LNCAP (cell line): Measurements from ENCODE around the gene TOMM6.

Experiments used
- TF ChIP-seq, protein P1 (sequence below): fragments of 450-650 bp; IDR thresholded peaks from 2 replicates; pipeline ENCODE4 v1.5.1; 2017; ENCODE audit warnings: mild to moderate bottlenecking

The TOMM6 gene

GRCh38 chr6:41813469-41813868, 26.0 kb downstream of the TOMM6 start:
- TF ChIP-seq, protein P1, sequence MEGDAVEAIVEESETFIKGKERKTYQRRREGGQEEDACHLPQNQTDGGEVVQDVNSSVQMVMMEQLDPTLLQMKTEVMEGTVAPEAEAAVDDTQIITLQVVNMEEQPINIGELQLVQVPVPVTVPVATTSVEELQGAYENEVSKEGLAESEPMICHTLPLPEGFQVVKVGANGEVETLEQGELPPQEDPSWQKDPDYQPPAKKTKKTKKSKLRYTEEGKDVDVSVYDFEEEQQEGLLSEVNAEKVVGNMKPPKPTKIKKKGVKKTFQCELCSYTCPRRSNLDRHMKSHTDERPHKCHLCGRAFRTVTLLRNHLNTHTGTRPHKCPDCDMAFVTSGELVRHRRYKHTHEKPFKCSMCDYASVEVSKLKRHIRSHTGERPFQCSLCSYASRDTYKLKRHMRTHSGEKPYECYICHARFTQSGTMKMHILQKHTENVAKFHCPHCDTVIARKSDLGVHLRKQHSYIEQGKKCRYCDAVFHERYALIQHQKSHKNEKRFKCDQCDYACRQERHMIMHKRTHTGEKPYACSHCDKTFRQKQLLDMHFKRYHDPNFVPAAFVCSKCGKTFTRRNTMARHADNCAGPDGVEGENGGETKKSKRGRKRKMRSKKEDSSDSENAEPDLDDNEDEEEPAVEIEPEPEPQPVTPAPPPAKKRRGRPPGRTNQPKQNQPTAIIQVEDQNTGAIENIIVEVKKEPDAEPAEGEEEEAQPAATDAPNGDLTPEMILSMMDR: no peak

GRCh38 chr6:41813956-41814355, 26.5 kb downstream of the TOMM6 start:
- TF ChIP-seq, protein P1: no peak

GRCh38 chr6:41814629-41815028, 27.1 kb downstream of the TOMM6 start:
- TF ChIP-seq, protein P1: no peak

GRCh38 chr6:41815587-41815986, 28.1 kb downstream of the TOMM6 start:
- TF ChIP-seq, protein P1: no peak

GRCh38 chr6:41818271-41819054, 31.0 kb downstream of the TOMM6 start:
- TF ChIP-seq, protein P1: no peak

DNA sequence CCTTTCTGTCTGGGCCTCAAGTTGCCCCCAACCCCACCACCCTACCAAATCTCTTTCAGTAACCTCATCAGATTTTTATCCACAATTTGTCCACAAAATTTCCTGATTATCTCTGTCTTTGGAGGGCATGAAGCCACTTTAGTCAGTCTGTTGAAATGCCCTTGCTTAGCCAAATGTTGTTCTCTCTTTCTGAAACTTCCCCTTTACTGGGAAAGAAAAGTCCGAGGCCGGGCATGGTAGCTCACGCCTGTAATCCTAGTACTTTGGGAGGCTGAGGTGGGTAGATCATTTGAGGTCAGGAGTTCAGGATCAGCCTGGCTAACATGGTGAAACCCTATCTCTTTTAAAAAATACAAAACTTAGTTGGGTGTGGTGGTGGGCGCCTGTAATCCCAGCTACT, 33.8 kb downstream of the TOMM6 start:
- TF ChIP-seq, protein P1: no peak

DNA sequence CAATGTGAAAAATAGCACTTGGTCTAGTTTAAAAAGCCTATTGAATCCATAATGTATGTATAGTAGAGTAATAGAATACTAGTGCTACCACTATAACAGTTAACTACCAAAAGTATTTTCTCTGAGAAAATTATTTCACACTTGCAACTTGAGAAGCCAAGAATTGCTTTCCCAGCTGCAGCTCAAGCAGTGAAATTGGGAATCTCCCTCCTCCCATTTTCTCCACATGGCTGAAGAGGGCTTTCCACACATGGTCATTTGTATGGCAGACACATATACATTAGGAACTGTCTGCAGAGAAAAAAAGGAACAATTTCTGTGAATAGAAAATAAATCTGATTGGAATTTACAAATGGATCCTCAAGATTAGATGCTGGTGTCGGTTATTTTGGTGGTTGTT, 34.5 kb downstream of the TOMM6 start:
- TF ChIP-seq, protein P1: no peak

DNA sequence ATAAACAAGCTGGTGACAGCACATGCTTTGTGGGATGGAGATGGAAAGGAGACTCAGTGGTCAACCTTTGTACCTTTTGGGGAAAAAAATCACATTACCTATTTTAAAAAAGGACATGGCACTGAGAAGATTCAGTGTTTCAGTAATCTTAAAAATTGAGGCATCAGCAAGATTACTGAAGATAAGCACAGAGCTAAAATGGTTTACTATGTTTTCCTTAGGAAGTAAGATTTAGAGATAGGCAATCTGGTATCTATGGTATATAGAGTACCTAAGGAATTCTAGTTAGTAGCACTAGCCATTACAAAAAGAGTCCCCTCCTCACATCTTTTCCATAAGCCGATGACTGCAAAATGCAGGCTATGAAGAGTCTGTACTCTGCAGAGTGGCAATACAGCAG, 35.7 kb downstream of the TOMM6 start:
- TF ChIP-seq, protein P1: no peak
